ENCODE data around the gene DEPDC1B.
"Not testable (repeated sequence)": the region's sequence is repeated elsewhere in the genome, so short reads cannot be mapped to it uniquely, and the experiment has no call there.

The DEPDC1B gene

DNA sequence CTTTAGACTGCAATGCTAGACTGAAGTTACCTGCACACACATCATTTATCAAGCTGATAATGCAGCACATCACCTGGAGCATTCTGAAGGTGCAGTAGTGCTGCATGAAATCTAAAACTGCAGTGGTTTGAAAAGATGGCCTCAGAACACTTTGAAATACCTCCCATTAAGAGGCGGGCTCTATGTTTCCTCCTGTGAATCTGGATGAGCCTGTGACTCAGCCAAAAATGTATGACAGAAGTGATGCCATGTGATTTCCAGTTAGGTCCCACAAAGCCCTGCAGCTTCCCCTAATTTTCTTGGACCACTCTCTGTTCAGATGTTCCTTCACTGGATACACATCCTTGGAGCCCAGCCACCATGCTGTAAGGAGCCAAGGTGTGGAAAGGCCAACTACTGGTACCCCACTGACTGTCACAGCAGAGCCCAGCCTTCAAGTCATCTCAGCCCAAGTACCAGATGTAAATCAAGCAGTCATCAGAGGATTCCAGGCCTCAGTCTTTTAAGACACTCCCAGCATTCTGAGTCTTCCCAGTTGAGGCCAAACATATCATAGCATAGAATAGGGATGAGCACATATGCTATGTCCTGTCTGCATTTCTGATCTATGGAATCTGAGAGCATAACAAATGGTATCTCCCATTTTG lies 27.2 kb upstream of the DEPDC1B start:
- TF ChIP-seq, protein P1, sequence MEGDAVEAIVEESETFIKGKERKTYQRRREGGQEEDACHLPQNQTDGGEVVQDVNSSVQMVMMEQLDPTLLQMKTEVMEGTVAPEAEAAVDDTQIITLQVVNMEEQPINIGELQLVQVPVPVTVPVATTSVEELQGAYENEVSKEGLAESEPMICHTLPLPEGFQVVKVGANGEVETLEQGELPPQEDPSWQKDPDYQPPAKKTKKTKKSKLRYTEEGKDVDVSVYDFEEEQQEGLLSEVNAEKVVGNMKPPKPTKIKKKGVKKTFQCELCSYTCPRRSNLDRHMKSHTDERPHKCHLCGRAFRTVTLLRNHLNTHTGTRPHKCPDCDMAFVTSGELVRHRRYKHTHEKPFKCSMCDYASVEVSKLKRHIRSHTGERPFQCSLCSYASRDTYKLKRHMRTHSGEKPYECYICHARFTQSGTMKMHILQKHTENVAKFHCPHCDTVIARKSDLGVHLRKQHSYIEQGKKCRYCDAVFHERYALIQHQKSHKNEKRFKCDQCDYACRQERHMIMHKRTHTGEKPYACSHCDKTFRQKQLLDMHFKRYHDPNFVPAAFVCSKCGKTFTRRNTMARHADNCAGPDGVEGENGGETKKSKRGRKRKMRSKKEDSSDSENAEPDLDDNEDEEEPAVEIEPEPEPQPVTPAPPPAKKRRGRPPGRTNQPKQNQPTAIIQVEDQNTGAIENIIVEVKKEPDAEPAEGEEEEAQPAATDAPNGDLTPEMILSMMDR (IDR thresholded peaks at IDR 0.05; ENCODE audit: low read depth, low read length), result no peak
- no peak for DNase-seq (ENCODE audit: extremely low read depth, low read depth)

DNA sequence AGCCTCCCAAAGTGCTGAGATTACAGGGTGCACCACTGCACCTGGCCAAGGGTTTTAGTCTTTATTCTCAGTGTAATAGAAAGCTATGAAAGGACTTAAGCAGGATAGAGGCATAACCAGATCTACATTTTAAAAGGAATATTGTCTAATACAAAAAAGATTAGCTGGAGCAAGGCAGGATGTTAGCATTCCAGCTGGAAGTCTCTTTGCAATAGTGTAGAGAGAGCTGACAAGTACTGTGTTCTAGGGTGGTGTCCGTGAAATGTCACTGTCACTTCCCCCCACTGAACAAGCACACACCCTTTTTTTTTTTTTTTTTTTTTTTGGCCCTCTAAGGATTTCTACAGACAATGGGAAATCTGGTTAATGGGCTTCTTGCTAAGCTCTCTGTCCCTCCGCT lies 24.2 kb upstream of the DEPDC1B start:
- DNase-seq (ENCODE audit: extremely low read depth, low read depth), result no peak
- TF ChIP-seq, protein P1 (IDR thresholded peaks at IDR 0.05; ENCODE audit: low read depth, low read length), result no peak

DNA sequence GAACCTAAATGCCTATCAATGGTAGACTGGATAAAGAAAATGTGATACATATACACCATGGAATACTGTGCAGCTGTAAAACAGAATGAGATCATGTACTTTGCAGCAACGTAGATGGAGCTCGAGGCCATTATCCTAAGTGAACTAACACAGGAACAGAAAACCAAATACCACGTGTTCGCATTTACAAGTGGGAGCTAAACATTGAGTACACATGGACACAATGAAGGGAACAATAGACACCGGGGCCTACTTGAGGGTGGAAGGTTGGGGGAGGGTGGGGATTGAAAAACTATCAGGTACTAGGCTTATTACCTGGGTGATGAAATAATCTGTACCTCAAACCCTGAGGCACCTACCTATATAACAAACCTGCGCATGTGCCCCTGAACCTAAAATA lies 22.4 kb upstream of the DEPDC1B start:
- TF ChIP-seq, protein P1 (IDR thresholded peaks at IDR 0.05; ENCODE audit: low read depth, low read length), result no peak
- no peak for DNase-seq (ENCODE audit: extremely low read depth, low read depth)

DNA sequence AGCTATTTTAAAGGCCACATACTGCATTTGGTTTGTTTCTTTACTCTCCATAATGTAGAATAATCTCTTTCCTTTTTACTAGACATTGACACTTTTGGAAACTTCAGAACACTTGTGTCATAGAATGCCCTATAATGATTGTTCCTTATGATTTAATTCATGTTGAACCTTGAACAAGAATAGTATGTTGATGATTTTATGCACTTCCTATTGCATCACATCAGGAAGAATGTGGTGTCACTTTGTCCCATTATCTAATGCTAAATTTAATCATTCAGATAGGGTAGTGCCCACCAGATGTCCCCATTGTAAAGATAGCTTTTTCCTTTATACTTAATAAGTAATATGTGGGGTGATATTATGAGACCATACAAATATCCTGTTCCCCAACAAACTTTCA lies 19.4 kb upstream of the DEPDC1B start:
- TF ChIP-seq, protein P1 (IDR thresholded peaks at IDR 0.05; ENCODE audit: low read depth, low read length), result no peak
- DNase-seq (ENCODE audit: extremely low read depth, low read depth), result no peak

DNA sequence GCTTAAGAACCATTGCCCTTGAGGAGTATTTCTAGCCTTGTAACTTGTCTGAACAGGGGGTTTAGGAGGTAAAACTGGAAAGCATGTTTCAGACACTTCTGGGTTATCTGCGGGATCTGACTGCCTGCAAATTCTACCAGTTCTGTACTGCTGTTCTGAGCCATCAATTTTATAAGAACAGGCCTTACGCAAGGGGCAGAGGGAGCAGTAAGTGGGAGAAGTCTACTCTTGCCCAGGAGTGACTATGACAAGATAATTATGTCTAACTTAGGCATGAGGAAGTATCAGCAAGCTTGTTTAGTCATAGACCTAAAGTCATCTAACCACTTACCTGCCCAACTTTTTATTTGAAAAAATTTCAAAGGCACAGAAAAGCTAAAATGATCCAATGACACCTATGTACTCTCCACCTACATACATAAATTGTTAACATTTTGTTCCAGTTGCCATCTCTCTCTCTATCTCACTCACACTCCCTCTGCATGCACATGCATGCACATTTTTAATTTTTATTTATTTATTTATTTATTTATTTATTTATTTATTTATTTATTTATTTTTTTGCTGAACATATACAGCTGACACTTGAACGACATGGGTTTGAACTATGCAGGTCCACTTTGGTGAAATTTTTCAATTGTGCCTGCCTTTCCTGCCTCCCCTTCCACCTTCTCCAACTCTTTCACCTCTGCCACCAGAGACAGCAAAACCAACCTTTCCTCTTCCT lies 18.4 kb upstream of the DEPDC1B start:
- no peak for DNase-seq (ENCODE audit: extremely low read depth, low read depth)
- TF ChIP-seq, protein P1 (IDR thresholded peaks at IDR 0.05; ENCODE audit: low read depth, low read length), result no peak

DNA sequence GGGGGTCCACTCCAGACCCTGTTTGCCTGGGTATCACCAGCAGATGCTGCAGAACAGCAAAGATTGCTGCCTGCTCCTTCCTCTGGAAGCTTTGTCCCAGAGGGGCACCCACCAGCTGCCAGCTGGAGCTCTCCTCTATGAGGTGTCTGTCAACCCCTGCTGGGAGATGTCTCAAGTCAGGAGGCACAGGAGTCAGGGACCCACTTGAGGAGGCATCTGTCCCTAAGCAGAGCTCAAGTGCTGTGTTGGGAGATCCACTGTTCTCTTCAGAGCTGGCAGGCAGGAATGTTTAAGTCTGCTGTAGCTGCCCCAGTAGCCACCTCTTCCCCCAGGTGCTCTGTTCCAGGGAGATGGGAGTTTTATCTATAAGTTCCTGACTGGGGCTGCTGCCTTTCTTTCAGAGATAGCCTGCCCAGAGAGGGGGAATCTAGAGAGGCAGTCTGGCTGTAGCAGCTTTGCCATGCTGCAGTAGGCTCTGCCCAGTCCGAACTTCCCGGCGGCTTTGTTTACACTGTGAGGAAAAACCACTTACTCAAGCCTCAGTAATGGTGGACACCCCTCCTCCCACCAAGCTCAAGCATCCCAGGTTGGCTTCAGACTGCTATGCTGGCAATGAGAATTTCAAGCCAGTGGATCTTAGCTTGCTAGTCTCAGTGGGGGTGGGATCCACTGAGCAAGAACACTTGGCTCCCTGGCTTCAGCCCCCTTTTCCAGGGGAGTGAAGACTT lies 15.4 kb upstream of the DEPDC1B start:
- not testable (repeated sequence) for DNase-seq (ENCODE audit: extremely low read depth, low read depth)

DNA sequence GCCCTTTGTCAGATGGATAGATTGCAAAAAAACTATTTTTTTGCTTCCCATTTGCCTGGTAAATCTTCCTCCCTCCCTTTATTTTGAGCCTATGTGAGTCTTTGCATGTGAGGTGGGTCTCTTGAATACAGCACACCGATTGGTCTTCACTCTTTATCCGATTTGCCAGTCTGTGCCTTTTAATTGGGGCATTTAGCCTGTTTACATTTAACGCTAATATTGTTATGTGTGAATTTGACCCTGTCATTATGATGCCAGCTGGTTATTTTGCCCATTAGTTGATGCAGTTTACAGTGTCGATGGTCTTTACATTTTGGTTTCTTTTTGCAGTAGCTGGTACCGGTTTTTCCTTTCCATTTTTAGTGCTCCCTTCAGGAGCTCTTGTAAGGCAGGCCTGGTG lies 13.0 kb upstream of the DEPDC1B start:
- TF ChIP-seq, protein P1 (IDR thresholded peaks at IDR 0.05; ENCODE audit: low read depth, low read length), result no peak

DNA sequence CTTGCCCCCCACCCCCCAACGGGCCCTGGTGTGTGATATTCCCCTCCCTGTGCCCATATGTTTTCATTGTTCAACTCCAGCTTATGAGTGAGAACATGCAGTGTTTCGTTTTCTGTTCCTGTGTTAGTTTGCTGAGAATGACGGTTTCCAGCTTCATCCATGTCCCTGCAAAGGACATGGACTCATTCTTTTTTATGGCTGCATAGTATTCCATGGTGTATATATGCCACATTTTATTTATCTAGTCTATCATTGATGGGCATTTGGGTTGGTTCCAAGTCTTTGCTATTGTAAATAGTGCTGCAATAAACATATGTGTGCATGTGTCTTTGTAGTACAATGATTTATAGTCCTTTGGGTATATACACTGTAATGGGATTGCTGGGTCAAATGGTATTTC lies 11.9 kb upstream of the DEPDC1B start:
- not testable (repeated sequence) for DNase-seq (ENCODE audit: extremely low read depth, low read depth)

More for the DNA sequence above, 13.0 kb upstream of the DEPDC1B start:
- DNase-seq (ENCODE audit: extremely low read depth, low read depth), result no peak

Measured in AG09319 (cell line).